ENCODE measurements around the gene TSPAN7.

DNA sequence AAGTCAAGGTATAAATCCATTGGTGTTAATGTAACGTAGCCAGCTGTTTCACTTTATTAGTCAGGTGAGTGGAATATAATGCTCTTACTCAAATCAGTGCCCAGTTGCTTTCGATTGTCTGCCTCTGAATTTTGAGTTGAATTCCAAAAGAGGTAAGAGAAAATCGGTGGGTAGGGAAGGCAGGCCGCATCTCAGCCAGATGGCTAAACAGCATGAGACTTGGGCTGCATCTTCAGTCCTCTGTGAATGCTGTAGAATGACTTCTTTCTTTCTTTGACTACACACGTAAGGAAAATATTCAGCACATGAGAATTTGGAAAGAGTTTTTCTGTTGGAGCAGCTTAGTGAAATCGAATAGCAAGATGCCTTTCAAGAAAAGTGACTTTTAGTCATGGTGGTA, 49.5 kb downstream of the TSPAN7 start:
- TF ChIP-seq, protein P1, sequence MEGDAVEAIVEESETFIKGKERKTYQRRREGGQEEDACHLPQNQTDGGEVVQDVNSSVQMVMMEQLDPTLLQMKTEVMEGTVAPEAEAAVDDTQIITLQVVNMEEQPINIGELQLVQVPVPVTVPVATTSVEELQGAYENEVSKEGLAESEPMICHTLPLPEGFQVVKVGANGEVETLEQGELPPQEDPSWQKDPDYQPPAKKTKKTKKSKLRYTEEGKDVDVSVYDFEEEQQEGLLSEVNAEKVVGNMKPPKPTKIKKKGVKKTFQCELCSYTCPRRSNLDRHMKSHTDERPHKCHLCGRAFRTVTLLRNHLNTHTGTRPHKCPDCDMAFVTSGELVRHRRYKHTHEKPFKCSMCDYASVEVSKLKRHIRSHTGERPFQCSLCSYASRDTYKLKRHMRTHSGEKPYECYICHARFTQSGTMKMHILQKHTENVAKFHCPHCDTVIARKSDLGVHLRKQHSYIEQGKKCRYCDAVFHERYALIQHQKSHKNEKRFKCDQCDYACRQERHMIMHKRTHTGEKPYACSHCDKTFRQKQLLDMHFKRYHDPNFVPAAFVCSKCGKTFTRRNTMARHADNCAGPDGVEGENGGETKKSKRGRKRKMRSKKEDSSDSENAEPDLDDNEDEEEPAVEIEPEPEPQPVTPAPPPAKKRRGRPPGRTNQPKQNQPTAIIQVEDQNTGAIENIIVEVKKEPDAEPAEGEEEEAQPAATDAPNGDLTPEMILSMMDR (IDR thresholded peaks at IDR 0.05): no peak
- TF ChIP-seq POLR2A (IDR thresholded peaks at IDR 0.05): no peak
